HG03045 (cell line): ENCODE measurements around the gene VPS33A.

ENCODE experiments used
- ATAC-seq: cut with Tn5 transposase; IDR thresholded peaks from one replicate; pipeline ENCODE4 v1.9.1; 2021; ENCODE audit warnings: mild to moderate bottlenecking, moderate library complexity; ENCODE audit not compliant: unreplicated experiment

The VPS33A gene

GRCh38 chr12:122184517-122184916 lies 81.8 kb downstream of the VPS33A start:
- no peak for ATAC-seq

DNA sequence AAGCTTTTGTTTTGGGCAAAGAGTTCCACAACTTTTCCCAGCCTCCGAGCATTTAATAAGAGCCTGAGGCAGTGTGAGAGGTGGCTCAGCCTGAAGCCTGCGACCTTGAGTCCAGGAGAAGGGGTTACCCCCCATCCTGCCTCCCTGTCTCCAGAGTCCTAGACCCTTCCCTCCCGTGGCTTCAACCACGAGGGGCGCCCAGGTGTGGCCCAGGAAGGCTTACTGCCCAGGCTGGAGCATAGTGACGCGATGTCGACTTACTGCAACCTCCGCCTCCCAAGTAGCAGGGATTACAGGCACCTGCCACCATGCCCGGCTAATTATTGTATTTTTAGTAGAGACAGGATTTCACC lies 82.7 kb downstream of the VPS33A start:
- ATAC-seq, result no peak

DNA sequence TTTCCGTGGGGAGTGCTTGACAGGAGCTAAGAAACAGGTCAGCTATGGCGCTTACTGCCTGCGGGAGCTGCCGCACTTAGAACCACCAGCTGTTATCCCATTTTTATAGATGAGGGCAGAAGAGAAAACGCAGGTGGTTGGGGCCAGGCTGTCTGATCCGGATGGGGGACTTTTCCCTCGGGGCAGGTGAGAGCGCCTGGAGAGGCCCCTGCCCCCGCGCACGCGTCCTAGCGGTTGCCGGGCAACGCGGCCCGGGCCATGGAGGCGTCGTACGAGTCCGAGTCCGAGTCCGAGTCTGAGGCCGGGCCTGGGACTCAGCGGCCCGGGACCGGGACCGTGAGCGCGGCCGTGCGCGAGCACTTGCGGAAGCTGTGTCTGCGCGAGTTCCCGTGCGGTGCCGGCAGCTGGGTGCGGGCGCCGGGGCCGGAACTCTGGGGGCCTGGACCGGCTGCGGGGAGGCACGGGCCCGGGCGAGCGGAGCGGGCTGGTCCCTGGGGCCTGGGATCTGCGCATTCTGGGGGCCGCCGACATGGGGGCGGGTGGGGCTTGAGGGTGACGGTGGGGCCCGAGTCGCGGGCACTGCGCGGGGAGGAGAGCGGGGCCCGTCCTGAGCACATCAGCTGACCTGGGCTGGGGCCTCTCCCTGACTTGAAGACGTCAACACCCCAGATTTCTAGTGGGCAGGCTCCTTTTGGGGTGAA lies 83.3 kb downstream of the VPS33A start, which contains the start of gene LRRC43:
TSS of gene LRRC43 (plus strand) at position 237 of the 701 bp plus-strand sequence. CDS start at position 259, 22 bp downstream.
- no peak for ATAC-seq
